Thyroid gland (tissue), 4 donors: Measurements from ENCODE around the gene METTL25. TPM values are rescaled to one million over a fixed set of nuclear protein-coding genes. Genes with fewer than 3 reads are reported as not detected.

Experiments
- DNase-seq, 2 donors: peaks; one replicate each; pipeline ENCODE4 v3.0.0-alpha.2; 2019
- H3K27ac ChIP-seq, 3 donors: fragments of 200-600 bp; sonication (generic); 1 replicate in 2 of 3; 2 replicates in 1 of 3; pipeline ENCODE4 v1.5.1; 2016 to 2019; ENCODE audit warnings: mild to moderate bottlenecking in 1 of 3, moderate library complexity in 1 of 3
- H3K27me3 ChIP-seq: fragments of 200-600 bp; sonication (generic); one replicate; pipeline ENCODE4 v1.5.1; 2019
- H3K36me3 ChIP-seq, 2 donors: fragments of 200-600 bp; sonication (generic); one replicate each; pipeline ENCODE4 v1.5.1; 2016 to 2019
- H3K4me1 ChIP-seq, 2 donors: fragments of 200-600 bp; sonication (generic); one replicate each; pipeline ENCODE4 v1.5.1; 2017 to 2019
- H3K4me3 ChIP-seq, 3 donors: fragments of 200-600 bp; sonication (generic); replicated peaks in 1 of 3; 1 replicate in 2 of 3; 2 replicates in 1 of 3; pipeline ENCODE4 v1.5.1; 2016; ENCODE audit warnings: mild to moderate bottlenecking in 1 of 3
- H3K9me3 ChIP-seq: fragments of 200-600 bp; sonication (generic); one replicate; pipeline ENCODE4 v1.5.1; 2017
- CTCF ChIP-seq, 6 experiments: fragments of 200-600 bp in 3 of 6; fragments of 450-650 bp in 3 of 6; sonication (generic) in 3 of 6; IDR thresholded peaks; one replicate each; pipeline ENCODE4 v1.5.1; 2016 to 2019; ENCODE audit warnings: antibody characterized with exemption in 6 of 6, mild to moderate bottlenecking in 2 of 6, inconsistent platforms in 1 of 6, moderate library complexity in 1 of 6
- POLR2A ChIP-seq, 2 donors: fragments of 450-650 bp; IDR thresholded peaks; one replicate each; pipeline ENCODE4 v1.6.1; 2017; ENCODE audit warnings: antibody characterized with exemption in 2 of 2, mild to moderate bottlenecking in 2 of 2, moderate library complexity in 1 of 2
- WGBS, 2 donors: methylation state at CpG; one replicate each; pipeline ENCODE4 v1.1.5; 2017; 5-methylcytosine and 5-hydroxymethylcytosine counted together
- intact Hi-C: fragments of 100-400 bp; cut with DNase I; formaldehyde crosslinking; loops from one replicate; pipeline ENCODE4 v1.15.1; 2023
- total RNA-seq, 4 donors: library from RNA; depleted of rRNA; stranded (reverse); fragments of >200 nt; gene quantifications; one replicate each; pipeline ENCODE4 v1.2.3, GENCODE V29; 2016

METTL25 gene
- total RNA-seq, 4 donors from 2014 or later = 40.2 to 58.4 (median 49.3) TPM

DNA sequence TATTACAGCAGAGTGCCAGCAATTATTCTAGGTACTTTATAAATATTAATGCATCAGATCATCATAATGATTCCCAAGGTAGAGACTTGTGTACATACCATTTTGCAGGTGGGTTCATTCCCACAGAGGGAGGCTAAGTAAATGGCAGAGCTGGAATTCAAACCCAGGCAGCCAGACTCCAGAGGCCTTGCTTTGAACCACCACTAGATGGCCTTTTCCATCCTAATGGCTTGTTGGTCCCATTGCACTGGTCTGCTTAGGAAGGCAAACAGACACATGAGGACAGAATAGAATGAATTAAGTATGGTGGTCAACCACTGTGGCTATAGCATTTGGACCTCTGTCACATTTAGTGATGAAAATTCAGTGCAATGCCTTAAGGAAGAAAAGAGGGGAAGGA lies 158.7 kb downstream of the METTL25 start:
- no peak overlapping the region for H3K4me3 ChIP-seq
- no peak overlapping the region for H3K27ac ChIP-seq
- TF ChIP-seq POLR2A (IDR thresholded peaks at IDR 0.05) (no peak), CTCF (IDR thresholded peaks at IDR 0.05) (peak in 1 of 6 experiments; percentile 23)
- H3K9me3 ChIP-seq = no peaks in the 10 kb centered on the region
- no peaks in the 10 kb centered on the region for H3K4me1 ChIP-seq
- no peaks in the 10 kb centered on the region for H3K36me3 ChIP-seq
- no peaks in the 10 kb centered on the region for H3K27me3 ChIP-seq
- DNase-seq = no peak
- intact Hi-C loops = no loop called here

GRCh38 chr12:82517808-82518207 lies 159.5 kb downstream of the METTL25 start:
- 82 to 87% methylated on average over 5 of the region's 5 CpGs for WGBS, 2 donors
- intact Hi-C loops = no loop called here
- Histone ChIP-seq H3K36me3 (no peaks in the 10 kb centered on the region), H3K4me3 (no peak overlapping the region), H3K9me3 (no peaks in the 10 kb centered on the region), H3K4me1 (no peaks in the 10 kb centered on the region), H3K27ac (no peak overlapping the region), H3K27me3 (no peaks in the 10 kb centered on the region)
- no peak for DNase-seq
- TF ChIP-seq POLR2A (IDR thresholded peaks at IDR 0.05) = no peak
- no peak for TF ChIP-seq CTCF (IDR thresholded peaks at IDR 0.05)

- TF ChIP-seq CTCF (IDR thresholded peaks at IDR 0.05) (no peak), POLR2A (IDR thresholded peaks at IDR 0.05) (no peak)
- Histone ChIP-seq H3K4me3 (no peak overlapping the region), H3K9me3 (no peaks in the 10 kb centered on the region), H3K27me3 (no peaks in the 10 kb centered on the region), H3K27ac (no peak overlapping the region), H3K4me1 (peaks cover 0 to 3% of the 10 kb centered on the region in 2 donors), H3K36me3 (no peaks in the 10 kb centered on the region)
- intact Hi-C loops = no loop called here
- DNase-seq = no peak
Measured at GRCh38 chr12:82519510-82519909, 161.2 kb downstream of the METTL25 start.

DNA sequence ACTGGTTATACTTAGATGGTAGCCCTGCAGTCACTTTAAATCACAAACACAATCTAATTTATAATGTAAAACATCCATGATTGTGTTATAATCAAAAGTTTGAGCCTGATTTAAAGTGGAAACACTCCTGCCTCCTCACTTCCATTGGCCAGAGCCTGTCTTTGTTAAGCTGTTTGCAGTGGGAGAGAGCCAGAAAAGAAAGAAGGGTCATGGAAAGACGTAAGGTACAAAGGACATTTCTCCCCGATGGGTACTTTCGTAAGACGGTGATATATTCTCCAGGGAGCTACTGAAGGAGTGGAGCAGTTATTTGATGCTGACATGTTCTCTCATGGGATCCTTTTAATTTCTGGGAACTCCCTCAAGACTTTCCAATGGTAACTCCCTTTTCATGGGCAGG lies 164.0 kb downstream of the METTL25 start:
- H3K4me3 ChIP-seq = no peak overlapping the region
- no peaks in the 10 kb centered on the region for H3K9me3 ChIP-seq
- TF ChIP-seq CTCF (IDR thresholded peaks at IDR 0.05) (no peak), POLR2A (IDR thresholded peaks at IDR 0.05) (no peak)
- no peak overlapping the region for H3K27ac ChIP-seq
- H3K27me3 ChIP-seq = no peaks in the 10 kb centered on the region
- DNase-seq = no peak
- intact Hi-C loops = no loop called here
- 91 to 93% methylated on average over 4 of the region's 4 CpGs for WGBS, 2 donors
- peaks cover 0 to 3% of the 10 kb centered on the region in 2 donors for H3K4me1 ChIP-seq
- H3K36me3 ChIP-seq = no peaks in the 10 kb centered on the region

DNA sequence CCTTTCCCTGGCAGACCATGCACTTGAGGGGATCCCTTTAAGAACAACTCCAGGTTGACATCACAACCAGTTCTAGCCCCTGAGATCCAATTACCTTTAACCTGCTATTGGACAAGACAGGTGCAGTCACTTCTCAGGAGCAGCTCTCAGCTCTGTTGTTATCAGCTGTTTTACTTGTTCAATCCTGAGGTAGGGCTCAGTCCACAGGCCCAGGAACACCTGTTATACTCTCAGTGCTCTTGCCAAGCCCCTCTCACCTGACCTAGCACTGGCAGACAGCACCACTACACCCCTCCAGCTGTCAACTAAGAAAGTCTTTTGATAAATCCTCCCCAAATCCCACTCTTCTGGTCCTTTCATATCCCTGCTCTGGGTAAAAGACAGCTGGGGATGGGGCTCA lies 164.4 kb downstream of the METTL25 start:
- no peaks in the 10 kb centered on the region for H3K9me3 ChIP-seq
- H3K4me3 ChIP-seq = no peak overlapping the region
- no peak for DNase-seq
- H3K36me3 ChIP-seq = no peaks in the 10 kb centered on the region
- intact Hi-C loops = no loop called here
- H3K27me3 ChIP-seq = no peaks in the 10 kb centered on the region
- TF ChIP-seq CTCF (IDR thresholded peaks at IDR 0.05) (no peak), POLR2A (IDR thresholded peaks at IDR 0.05) (no peak)
- no peak overlapping the region for H3K27ac ChIP-seq
- peaks cover 0 to 3% of the 10 kb centered on the region in 2 donors for H3K4me1 ChIP-seq
